IMR-90 (cell line): ENCODE results near the gene TBC1D16.

Source experiments
- FOS ChIP-seq: fragments of 150-350 bp; IDR thresholded peaks from 2 replicates; pipeline ENCODE4 v1.6.1; 2016; ENCODE audit warnings: low read depth, low read length
- POLR2A ChIP-seq: IDR thresholded peaks from 2 replicates; pipeline ENCODE4 v1.6.1; 2012; ENCODE audit warnings: mild to moderate bottlenecking, low read depth, low read length

- TF ChIP-seq POLR2A (no peak), FOS (no peak)
Observed at GRCh38 chr17:80072410-80072809, 36.7 kb upstream of the TBC1D16 start.
